Suprapubic skin (tissue), 4 donors: ENCODE results near the gene CTSD. TPM values are rescaled to one million over a fixed set of nuclear protein-coding genes. Genes with fewer than 3 reads are reported as not detected.

ENCODE experiments used
- DNase-seq, 2 donors: peaks; one replicate each; pipeline ENCODE4 v3.0.0-alpha.2; 2019; ENCODE audit warnings: low spot score in 2 of 2
- H3K27ac ChIP-seq: fragments of 200-600 bp; sonication (generic); one replicate; pipeline ENCODE4 v1.5.1; 2019
- H3K27me3 ChIP-seq: fragments of 200-600 bp; sonication (generic); one replicate; pipeline ENCODE4 v1.5.1; 2019
- H3K36me3 ChIP-seq: fragments of 200-600 bp; sonication (generic); one replicate; pipeline ENCODE4 v1.5.1; 2019
- H3K4me1 ChIP-seq: fragments of 200-600 bp; sonication (generic); one replicate; pipeline ENCODE4 v1.5.1; 2019
- H3K4me3 ChIP-seq: fragments of 200-600 bp; sonication (generic); one replicate; pipeline ENCODE4 v1.5.1; 2019; ENCODE audit warnings: mild to moderate bottlenecking
- H3K9me3 ChIP-seq: fragments of 200-600 bp; sonication (generic); one replicate; pipeline ENCODE4 v1.5.1; 2019
- CTCF ChIP-seq, 2 donors: fragments of 200-600 bp in 1 of 2; fragments of 450-650 bp in 1 of 2; sonication (generic) in 1 of 2; IDR thresholded peaks; one replicate each; pipeline ENCODE4 v1.5.1; 2016 to 2019; ENCODE audit warnings: antibody characterized with exemption in 2 of 2, mild to moderate bottlenecking in 1 of 2, moderate library complexity in 1 of 2
- EP300 ChIP-seq: sonication (generic); formaldehyde crosslinking; IDR thresholded peaks from one replicate; pipeline ENCODE4 v1.6.1; 2017; ENCODE audit warnings: antibody characterized with exemption
- POLR2A ChIP-seq, 2 donors: fragments of 450-650 bp; IDR thresholded peaks; one replicate each; pipeline ENCODE4 v1.6.1; 2017; ENCODE audit warnings: antibody characterized with exemption in 2 of 2, mild to moderate bottlenecking in 2 of 2, moderate library complexity in 2 of 2
- POLR2AphosphoS5 ChIP-seq, 3 donors: sonication (generic); formaldehyde crosslinking; IDR thresholded peaks; one replicate each; pipeline ENCODE4 v1.6.1; 2017; ENCODE audit warnings: antibody characterized with exemption in 3 of 3
- WGBS: methylation state at CpG from one replicate; pipeline ENCODE4 v1.1.5; 2018; 5-methylcytosine and 5-hydroxymethylcytosine counted together
- total RNA-seq, 4 donors: library from RNA; depleted of rRNA; stranded (reverse); fragments of >200 nt; gene quantifications; one replicate each; pipeline ENCODE4 v1.1.0, GENCODE V29; 2016

CTSD gene
- total RNA-seq, 4 donors from 2014 or later: 319 to 596 (median 469) TPM

- Histone ChIP-seq H3K4me1 (no peaks in the 10 kb centered on the region), H3K27ac (no peak overlapping the region), H3K36me3 (no peaks in the 10 kb centered on the region), H3K9me3 (no peaks in the 10 kb centered on the region), H3K4me3 (no peak overlapping the region), H3K27me3 (peaks cover 9% of the 10 kb centered on the region)
- 59% methylated on average over 8 of the region's 8 CpGs for WGBS
- TF ChIP-seq CTCF (IDR thresholded peaks at IDR 0.05) (no peak), EP300 (no peak)
- DNase-seq: peak in 1 of 2 donors; percentile 67
Observed at GRCh38 chr11:1717745-1718144, 46.0 kb downstream of the CTSD start.

GRCh38 chr11:1714908-1715885 is 48.5 kb downstream of the CTSD start:
- H3K4me1 ChIP-seq: no peaks in the 10 kb centered on the region
- no peak for TF ChIP-seq CTCF (IDR thresholded peaks at IDR 0.05)
- TF ChIP-seq EP300: no peak
- no peak overlapping the region for H3K27ac ChIP-seq
- H3K27me3 ChIP-seq: no peaks in the 10 kb centered on the region
- 80% methylated on average over 22 of the region's 24 CpGs for WGBS
- H3K36me3 ChIP-seq: no peaks in the 10 kb centered on the region
- DNase-seq: peak in 1 of 2 donors; percentile 48
- H3K9me3 ChIP-seq: no peaks in the 10 kb centered on the region
- no peak overlapping the region for H3K4me3 ChIP-seq

GRCh38 chr11:1708716-1709115 is 55.0 kb downstream of the CTSD start:
- Histone ChIP-seq H3K9me3 (no peaks in the 10 kb centered on the region), H3K27me3 (peaks cover 4% of the 10 kb centered on the region), H3K27ac (no peak overlapping the region), H3K4me1 (peaks cover 17% of the 10 kb centered on the region), H3K36me3 (no peaks in the 10 kb centered on the region), H3K4me3 (no peak overlapping the region)
- TF ChIP-seq POLR2AphosphoS5 (IDR thresholded peaks at IDR 0.05): no peak
- no peak for TF ChIP-seq EP300
- no peak for TF ChIP-seq POLR2A (IDR thresholded peaks at IDR 0.05)
- no peak for TF ChIP-seq CTCF (IDR thresholded peaks at IDR 0.05)
- WGBS: 90% methylated on average over 10 of the region's 10 CpGs
- peak in 1 of 2 donors; percentile 31 for DNase-seq

- TF ChIP-seq POLR2A (IDR thresholded peaks at IDR 0.05): no peak
- no peaks in the 10 kb centered on the region for H3K36me3 ChIP-seq
- peaks cover 4% of the 10 kb centered on the region for H3K27me3 ChIP-seq
- WGBS: 43% methylated on average over 4 of the region's 4 CpGs
- H3K4me3 ChIP-seq: no peak overlapping the region
- DNase-seq: peak in 1 of 2 donors; percentile 23
- H3K9me3 ChIP-seq: no peaks in the 10 kb centered on the region
- peaks cover 17% of the 10 kb centered on the region for H3K4me1 ChIP-seq
- no peak overlapping the region for H3K27ac ChIP-seq
Observed at GRCh38 chr11:1707751-1708150, 56.0 kb downstream of the CTSD start.

- Histone ChIP-seq H3K4me3 (no peak overlapping the region), H3K36me3 (no peaks in the 10 kb centered on the region), H3K27me3 (peaks cover 4% of the 10 kb centered on the region), H3K4me1 (peaks cover 17% of the 10 kb centered on the region), H3K27ac (no peak overlapping the region), H3K9me3 (no peaks in the 10 kb centered on the region)
- TF ChIP-seq CTCF (IDR thresholded peaks at IDR 0.05) (no peak), POLR2AphosphoS5 (IDR thresholded peaks at IDR 0.05) (no peak), POLR2A (IDR thresholded peaks at IDR 0.05) (no peak), EP300 (no peak)
- DNase-seq: peak in 1 of 2 donors; percentile 72
- WGBS: 83% methylated on average over 15 of the region's 17 CpGs
Observed at GRCh38 chr11:1706634-1707400, 56.9 kb downstream of the CTSD start.
